ENCODE results near the gene GRIK3.
"Not testable (repeated sequence)": the region's sequence is repeated elsewhere in the genome, so short reads cannot be mapped to it uniquely, and the experiment has no call there.

The GRIK3 gene

DNA sequence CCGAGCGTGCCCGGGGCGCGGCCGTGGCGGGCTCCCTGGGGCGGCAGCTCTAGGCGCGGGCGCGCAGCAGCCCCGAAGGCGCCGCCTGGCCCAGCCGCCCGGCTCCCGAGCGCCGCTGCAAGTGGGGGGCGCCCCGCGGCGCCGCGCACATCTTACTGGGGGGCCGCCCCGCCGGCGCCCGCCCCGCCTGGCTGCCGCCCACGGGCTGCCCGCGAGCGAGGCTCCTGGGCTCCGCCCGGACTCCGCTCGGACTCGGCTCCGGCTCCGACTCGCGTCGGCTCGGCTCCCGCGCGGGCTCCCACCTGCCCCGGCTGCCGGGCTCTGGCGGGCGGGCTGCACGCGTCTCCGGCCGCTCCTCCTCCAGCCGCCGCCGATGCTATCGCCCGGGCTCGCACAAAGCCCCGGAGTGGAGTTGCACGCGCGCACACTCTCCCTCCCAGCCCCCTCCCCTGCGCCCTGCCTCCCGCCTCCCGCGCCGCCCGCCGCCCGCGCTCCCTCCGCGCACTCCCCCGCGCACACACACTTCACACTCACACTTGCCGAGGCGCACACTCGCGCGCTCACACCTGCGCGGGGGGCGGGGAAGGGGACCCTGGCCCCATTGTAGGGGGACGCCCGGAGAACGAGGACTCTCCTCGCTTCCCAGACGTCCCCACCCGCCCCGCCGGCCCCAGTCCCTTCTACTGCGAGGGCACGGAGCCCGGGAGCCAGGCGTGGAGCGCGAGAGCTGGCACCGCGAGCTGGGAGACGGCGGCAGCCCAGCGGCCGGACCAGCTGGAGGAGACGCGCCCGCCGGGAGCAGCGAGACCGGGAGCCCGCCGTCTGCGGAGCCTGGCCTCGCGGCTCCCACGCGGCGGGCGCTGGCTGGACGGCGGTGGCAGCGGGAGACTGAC lies at the start of gene GRIK3:
TSS of gene GRIK3 (minus strand) at position 395 of the 893 bp plus-strand sequence. CDS start 407 bp downstream, outside the sequence.
- DNase-seq, result peak; percentile 81

DNA sequence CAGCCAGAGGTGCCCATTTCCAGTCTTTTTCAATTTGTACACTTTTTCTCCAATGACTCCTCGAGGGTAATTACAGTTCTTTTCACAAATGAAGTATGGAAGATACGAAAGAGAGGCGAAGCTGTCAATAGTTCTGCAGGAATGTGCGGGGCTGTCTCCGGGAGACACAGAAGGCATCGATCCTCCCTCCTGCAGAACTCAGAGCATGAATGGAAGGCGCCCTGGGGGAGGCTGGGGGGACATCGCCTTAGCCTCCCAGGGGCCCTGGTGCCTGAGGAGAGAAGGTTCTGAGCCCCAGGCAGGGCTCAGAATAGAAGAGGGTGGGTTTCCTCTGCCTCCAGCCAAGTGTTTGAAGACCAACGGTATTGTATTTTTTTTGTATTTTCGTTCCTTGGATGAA lies 49.7 kb upstream of the GRIK3 start:
- DNase-seq, result no peak

DNA sequence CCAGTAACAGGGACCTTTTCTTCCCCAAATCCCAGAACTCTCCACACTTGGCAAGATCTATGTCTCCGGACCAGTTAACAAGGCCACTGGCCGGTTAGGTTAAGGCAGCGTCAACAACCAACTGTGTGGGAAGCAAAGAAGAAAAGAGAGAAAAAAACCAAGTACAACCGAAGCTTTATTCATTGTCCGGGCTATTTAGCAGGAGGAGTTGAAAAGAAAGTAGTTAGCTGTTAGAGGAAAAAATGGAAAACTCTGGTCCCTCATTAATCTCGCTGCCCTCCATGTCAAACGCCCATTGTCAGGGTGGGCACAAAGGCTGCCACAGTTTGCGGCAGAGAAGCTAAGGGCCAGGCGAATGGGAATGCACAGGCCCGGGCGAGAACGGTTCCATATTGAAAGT lies 49.3 kb upstream of the GRIK3 start:
- no peak for DNase-seq

DNA sequence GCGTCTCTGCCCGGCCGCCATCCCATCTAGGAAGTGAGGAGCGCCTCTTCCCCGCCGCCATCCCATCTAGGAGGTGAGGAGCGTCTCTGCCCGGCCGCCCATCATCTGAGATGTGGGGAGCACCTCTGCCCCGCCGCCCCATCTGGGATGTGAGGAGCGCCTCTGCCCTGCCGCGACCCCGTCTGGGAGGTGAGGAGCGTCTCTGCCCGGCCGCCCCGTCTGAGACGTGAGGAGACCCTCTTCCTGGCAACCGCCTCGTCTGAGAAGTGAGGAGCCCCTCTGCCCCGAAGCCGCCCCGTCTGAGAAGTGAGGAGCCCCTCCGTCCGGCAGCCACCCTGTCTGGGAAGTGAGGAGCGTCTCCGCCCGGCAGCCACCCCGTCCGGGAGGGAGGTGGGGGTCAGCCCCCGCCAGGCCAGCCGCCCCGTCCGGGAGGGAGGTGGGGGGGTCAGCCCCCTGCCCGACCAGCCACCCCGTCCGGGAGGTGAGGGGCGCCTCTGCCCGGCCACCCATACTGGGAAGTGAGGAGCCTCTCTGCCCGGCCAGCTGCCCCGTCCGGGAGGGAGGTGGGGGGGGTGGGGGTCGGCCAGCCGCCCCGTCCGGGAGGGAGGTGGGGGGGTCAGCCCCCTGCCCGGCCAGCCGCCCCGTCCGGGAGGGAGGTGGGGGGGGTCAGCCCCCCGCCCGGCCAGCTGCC lies 46.1 kb upstream of the GRIK3 start:
- not testable (repeated sequence) for DNase-seq

DNA sequence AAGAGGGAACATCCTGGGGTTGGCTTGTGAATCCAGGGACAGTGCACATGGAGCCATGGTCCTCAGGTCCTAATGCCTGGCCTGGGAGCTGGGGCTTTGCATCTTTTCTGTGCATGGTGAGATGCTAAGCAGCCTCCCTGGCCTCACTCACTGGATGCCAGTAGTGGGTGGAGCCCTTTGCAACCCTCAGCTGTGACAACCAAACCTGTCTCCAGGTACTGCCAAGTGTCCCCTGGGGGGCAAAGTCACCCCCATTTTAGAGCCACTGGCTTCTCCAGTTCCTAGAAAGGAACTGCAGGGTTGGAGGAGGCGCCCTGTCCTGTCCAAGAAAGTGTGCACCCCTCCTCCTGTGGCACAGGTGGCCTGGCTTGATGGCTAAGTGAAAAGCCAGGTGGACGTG lies 44.6 kb upstream of the GRIK3 start:
- DNase-seq, result no peak

DNA sequence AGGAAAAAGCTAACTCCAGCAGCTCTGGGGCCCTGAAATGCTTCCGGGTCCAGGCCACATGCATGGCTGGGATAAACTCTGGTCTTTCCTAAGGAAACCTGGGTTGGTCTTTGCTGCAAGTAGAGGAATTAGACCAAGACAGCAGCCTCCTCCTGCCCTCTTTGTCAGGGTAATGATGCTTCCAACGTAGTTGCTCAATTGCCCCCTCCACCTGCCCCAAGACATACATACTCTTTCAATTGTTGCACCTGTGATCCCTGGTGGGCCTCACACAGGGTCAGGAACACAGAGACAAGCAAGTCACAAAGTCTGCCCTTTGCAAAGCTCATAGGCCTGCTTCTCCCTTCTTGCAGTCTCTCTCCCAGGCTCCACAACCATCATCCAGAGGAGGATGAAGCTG lies 41.9 kb upstream of the GRIK3 start:
- no peak for DNase-seq

DNA sequence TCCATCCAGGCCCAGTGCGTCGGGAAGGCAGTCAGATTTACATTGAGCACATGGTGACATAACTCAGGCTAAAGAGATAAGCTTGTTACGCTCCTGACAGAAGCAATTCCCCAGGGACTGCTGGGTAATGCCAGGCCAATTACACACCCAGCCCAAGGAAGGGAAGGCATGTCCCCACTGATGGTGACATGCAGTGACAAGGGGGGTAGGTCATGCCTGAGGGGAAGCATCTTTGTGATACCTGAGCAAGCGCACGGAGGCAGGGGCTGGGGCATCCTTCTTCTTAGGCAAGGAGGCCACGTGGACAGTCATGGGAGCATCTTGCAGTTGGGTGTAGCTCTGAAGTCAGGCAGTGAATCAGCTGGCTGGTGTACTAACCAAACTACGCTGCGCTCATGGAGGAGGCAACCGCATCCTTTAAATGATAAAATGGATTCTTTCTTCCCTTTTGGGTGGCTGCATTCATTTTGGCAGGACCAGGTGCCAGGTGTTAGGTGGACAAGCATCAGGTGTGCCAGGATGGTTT lies 39.6 kb upstream of the GRIK3 start:
- DNase-seq, result peak; percentile 46

DNA sequence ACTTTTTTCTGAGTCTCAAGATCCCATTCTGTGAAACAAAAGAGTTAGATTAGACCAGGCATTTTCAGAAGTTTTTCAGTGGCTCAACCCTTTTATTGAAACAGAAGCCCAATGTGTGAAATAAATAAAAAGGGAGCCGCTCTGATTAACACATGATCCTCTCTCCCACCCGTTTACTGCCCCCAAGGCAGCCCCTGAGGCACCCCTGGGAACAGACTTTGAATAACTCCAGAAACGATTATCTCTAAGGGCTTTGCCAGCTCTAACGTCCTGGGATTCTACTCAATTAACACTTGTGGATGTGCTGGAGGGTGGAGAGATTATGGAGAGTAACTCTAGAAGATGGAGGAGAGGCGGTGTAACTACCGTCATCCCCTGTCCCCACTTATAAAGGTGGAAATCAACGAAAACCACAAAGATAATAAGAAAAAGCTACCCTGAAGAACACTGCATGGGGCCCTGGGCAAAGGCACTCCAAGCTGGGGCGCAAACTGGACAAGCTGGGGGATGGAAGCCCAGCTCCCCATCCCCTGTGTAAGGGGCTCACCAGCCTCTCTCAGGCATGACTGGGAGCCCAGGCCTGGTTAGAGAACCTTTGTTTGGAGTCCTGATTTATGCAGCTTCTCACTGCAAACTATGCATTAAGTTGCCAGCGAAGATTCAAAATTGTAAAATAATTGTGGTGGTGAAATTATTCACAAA lies 39.0 kb upstream of the GRIK3 start:
- DNase-seq, result no peak

DNA sequence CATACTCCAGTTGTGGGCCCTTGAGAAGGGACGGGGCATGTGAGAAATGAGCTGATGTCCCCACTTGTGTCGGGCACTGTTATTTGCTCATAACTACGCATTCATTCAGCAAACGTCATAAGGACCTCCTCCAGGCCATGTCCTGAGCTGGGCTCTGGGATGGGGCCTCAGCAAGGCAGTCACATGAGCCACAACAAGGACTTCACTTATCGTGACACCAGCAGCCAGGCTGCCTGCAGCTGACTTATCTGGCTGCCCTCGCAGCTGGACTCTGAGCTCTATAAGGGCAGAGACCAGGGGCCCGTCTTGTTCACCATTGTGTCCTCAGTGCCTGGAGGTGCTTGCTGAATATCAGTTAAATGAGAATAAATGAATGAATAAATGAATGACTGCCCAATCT lies 37.5 kb upstream of the GRIK3 start:
- DNase-seq, result no peak

DNA sequence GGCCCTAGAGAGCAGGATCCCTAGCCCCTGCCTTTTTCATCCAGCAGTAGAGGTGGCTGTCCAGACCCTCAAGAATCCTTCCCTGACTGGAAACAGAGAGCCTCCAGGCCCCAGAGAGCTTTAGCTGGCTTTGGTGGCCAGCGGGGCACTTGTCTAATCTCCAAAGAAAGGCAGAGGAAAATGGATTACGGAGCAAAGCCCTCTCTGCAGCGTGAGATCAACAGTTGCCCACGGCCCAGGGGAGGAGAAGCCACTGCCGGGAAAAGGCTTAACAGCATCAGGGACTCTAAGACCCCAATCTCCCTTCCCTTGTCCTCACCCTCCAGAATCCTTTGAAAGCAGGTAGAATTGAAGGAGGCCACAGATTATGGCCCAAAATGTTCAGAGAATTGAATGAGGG lies 35.8 kb upstream of the GRIK3 start:
- DNase-seq, result no peak

DNA sequence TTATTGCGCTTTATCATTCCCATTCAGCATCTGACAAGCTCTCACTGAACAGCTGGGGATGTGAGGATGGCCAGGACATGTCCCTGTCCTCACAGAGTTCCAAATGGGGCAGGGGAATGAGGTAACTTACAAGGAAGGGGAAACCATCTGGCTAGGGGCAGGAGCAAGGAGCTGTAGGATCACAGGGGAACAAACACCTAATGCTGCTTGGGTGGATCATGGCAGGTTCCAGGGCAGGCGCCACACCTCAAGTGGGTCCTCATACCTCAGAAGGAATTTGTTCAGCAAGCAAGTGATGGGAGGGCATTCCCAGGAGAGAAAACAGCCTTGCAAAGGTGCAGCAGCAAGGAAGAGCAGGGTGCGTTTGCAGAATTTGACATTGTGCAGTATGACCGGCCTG lies 35.1 kb upstream of the GRIK3 start:
- no peak for DNase-seq

DNA sequence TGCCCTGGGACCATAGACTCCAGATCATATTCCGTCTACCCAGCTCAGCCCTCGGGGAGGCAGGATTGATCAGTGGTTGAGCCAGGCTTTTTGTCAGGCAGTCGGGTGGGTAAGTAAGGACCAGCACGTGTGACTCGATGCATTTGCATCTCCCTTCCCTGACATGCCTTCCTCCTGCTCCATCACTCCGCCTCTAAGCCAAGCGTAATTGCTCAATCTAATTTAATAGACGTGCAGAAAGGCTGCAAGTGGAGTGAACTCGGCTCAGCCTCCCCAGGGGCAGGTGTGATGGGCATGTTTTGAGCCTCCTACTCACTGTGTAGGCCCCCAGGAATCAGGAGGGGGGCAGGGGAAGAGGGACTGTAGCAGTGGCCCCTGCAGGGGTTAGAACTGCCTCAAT lies 34.6 kb upstream of the GRIK3 start:
- no peak for DNase-seq

DNA sequence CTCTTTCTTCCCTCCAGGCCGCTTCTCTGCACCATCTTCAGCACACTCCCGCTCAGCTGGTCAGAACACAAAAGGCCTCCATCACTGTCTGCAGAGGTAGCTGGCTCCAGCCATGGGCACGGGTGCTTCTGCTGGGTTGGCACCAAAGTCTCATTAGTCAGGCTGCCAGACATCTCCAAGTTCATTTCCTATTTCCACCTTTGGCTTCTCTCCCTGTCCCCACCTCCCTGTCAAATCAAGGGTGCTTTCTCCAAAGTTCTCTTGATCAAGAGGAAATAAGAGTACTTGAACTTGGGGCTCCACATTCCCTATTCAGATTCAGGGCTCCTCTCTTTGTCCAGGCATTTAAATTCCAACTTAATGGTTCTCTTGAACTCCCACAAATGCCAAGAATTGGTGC lies 33.9 kb upstream of the GRIK3 start:
- DNase-seq, result no peak

DNA sequence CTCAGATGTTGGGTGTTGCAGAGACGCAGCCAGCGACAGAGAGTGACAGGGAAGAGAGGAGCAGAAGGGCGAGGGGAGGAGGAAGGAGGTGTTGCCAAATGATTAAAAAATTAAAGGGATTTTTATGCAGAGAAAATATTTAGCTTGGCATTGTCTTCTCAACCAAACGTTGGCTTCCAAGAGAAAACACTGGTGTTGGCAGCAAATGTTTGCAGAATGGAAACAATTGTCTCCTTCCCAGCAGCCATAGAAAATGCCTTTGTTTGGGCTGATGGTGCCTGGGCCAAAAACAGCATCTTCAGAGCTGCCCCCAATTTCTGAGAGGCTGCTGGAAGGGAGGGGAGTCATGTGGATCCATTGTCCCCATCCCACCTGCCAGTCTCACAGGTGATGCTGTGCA lies 29.7 kb upstream of the GRIK3 start:
- DNase-seq, result peak; percentile 90

DNA sequence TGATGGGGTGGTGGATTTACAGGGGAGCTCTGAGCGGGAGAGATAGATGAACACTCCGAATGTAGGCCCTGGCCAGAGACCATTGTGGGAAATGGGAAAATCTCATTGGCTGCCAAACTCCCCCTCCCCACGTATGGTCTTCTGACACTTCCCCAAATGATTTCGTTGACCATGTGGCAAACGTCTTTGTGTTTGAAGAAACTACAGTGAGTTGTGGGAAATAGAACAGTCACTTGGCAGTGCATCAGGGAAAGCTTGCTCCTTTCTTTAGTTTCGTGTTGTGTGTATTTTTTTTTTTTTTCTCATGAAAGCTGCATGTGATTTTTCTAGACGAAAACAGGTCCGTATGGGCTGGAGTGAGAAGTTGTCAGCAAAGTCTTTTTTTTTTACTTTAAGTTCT lies 25.0 kb upstream of the GRIK3 start:
- no peak for DNase-seq

DNA sequence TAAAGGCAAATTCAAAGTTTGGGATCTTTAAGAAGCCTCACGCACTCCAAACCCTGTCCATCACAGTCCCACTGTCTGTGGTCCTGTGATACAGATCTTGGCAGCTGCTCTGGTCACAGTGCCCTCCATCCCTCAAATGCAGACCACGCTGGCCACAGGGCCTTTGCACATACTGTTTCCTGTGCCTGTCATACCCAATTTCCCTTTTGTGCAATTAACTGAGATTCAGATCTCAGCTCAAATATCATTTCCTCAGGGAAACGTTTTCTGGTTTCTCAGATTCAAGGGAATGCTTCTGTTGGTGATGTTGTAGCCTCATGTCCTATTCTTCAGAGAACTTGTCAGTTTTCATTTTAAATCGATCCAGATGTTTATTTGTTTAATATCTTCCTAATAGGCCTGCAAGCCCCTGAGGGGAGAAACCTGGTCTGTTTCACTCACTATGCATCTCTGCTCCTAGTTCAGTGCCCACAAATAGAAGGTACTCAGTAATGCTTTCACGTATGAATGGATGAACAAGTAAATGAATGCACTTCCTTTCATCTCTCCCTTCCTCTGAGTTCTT lies 24.2 kb upstream of the GRIK3 start:
- no peak for DNase-seq

DNA sequence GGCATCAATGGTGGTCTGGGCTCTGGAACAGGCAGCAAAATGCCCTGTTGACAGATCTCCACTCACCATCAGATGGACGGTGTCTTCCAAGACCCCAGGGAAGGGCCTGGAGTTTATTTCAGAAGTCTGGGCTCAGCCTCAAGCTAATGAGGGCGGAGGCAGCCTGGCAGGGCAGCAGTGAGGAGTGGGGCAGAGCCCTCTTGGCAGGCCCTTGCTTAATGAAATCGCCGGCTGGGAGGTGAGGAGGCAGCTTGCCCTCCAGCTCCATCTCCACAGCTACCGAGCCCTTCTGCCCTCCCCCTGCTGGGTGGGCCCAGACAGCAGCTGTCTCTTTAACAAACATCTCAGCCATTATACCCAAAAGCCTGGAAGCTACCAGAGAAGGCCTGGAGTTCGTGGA lies 22.0 kb upstream of the GRIK3 start:
- DNase-seq, result peak; percentile 48

DNA sequence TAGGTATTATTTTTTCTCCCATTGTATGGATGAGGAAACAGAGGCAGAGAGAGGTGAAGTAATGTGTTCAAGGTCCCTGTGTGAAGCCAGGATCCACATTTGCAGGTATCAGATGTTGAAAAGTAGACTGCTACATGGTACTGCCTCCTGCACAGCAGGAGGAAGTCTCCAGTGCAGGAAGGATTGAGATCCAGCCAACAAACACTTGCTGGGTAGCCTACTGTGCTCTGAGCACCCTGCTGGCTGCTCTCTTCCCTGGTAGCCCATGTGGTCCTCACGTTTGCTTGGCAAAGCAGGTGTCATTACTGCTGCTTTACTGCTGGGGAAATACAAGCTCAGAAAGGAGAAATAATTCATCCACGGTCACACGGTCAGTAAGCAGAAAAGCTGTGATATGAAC lies 21.3 kb upstream of the GRIK3 start:
- DNase-seq, result peak; percentile 77

DNA sequence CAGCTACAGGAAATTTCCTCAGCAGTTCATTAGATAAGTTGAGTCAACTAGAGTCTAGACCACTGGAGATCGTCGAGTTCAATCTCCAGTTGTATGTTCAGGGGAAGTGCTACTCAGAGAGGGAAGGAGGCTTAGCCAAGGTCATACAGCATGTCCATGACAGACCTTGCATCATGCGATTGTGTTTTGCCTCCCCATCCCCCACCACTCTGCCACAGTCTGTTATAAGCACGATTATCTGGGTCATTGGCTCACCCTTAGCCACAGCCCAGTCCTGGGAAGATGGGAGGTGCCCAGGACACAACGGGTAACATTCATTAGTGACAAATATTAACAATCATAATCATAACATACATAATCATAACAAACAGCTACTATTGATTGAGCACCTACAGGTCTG lies 18.9 kb upstream of the GRIK3 start:
- no peak for DNase-seq

DNA sequence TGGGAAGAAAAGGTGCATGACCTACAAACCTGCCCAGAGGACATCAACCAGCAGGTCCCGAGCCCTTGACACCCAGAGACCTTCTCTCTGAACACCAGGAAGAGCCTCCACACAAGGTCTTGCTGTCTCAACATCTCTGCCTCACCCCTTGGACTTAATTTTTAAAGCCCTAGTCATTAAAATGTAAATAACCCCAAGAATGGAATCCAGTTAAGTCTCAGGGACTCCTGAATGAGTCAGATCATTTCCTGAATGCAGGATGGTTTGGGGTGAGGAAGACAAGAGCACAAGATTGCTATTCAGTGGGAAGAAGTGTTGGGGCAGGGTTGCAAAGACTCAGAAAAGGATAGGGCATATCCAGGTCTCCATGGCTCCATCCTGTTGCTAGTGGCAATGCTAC lies 17.8 kb upstream of the GRIK3 start:
- DNase-seq, result no peak

DNA sequence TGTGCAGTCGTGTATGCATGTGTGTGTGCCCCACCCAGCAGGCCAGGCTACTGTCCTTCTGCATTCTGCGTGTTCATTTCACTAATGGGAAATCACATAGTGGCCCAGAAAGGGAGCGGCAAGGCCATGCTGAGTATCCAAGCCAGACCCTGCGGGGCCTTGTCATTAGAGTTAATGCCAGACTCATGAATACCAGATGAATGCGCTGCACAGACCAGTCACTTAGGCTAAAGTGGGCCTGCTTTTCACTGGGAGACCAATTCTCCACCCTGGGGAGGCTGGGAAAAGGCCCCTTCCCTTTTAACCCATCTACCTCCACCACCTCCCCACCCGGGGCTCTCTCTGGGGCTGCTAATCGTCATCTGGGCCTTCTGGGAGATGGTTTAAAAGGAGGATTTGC lies 17.0 kb upstream of the GRIK3 start:
- no peak for DNase-seq

DNA sequence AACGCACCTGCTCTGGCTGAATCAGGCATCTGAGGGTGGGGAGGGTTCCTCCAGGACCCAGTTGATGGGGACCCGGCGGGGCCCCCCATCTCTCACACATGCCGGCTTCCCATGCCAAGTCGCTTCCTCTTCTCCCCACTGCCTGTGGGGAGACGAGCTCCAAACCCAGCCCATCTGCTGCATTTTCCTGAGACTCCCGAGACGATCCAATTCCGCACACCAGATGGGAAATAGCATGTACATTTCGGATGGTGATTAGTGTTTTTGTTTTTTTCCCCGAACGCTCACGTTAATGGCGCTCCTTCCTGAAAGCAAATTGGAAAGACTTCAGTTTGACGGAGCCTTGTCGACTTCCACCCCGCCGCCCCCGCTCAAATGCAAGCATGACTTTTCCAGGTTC lies 13.2 kb upstream of the GRIK3 start:
- no peak for DNase-seq

DNA sequence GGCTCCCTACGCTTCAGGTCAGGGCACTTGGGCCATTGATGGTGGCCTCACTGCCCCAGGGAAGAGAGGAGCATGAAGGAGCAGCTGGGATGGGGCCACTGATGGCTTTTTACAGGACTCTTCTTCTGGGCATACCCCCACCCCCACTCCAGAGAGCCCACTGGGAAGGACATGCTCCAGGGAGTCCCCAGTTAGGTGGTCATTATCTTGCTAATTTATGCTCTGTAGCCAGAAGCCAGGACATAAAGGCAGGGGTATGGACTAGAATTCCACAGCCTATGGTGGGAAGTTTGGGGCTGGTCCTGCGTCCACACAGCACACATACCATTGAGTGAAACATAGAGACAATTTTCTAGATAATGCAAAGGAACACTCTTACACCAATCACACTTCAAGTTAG lies 8.8 kb upstream of the GRIK3 start:
- DNase-seq, result no peak

Measured in NCI-H774 (cell line).